Psoas muscle (tissue), 8 donors: ENCODE measurements around the gene KCNJ4. TPM values are rescaled to one million over a fixed set of nuclear protein-coding genes. Genes with fewer than 3 reads are reported as not detected.
"Not testable (repeated sequence)": the region's sequence is repeated elsewhere in the genome, so short reads cannot be mapped to it uniquely, and the experiment has no call there.

Experiments used
- ATAC-seq, 4 donors: fragments of 200-7000 bp; cut with Tn5 transposase; one replicate each; pipeline ENCODE4 v1.9.1; 2020; ENCODE audit warnings: moderate library complexity in 3 of 4, mild to moderate bottlenecking in 2 of 4
- DNase-seq, 2 donors: peaks; one replicate each; pipeline ENCODE4 v3.0.0-alpha.2; 2020
- H3K27ac ChIP-seq: fragments of 200-600 bp; one replicate; pipeline ENCODE4 v1.8.0; 2022
- H3K27me3 ChIP-seq, 3 donors: fragments of 200-600 bp in 1 of 3; one replicate each; pipeline versions ENCODE4 v1.6.1 to v1.8.0; 2013 to 2022; ENCODE audit warnings: low read length in 2 of 3, mild to moderate bottlenecking in 2 of 3, moderate library complexity in 1 of 3; ENCODE audit not compliant: insufficient read depth in 3 of 3
- H3K36me3 ChIP-seq, 2 donors: fragments of 200-600 bp in 1 of 2; one replicate each; pipeline versions ENCODE4 v1.6.1 to v1.8.0; 2013 to 2022; ENCODE audit warnings: low read depth in 1 of 2, mild to moderate bottlenecking in 1 of 2, moderate library complexity in 1 of 2; ENCODE audit not compliant: insufficient read depth in 1 of 2
- H3K4me1 ChIP-seq: fragments of 200-600 bp; one replicate; pipeline ENCODE4 v1.8.0; 2022
- H3K4me3 ChIP-seq: fragments of 200-600 bp; one replicate; pipeline ENCODE4 v1.8.0; 2022; ENCODE audit warnings: mild to moderate bottlenecking
- H3K9me3 ChIP-seq: fragments of 200-600 bp; one replicate; pipeline ENCODE4 v1.8.0; 2022
- CTCF ChIP-seq: fragments of 200-600 bp; IDR thresholded peaks from one replicate; pipeline ENCODE4 v1.8.0; 2022; ENCODE audit warnings: antibody characterized with exemption
- WGBS, 3 donors: extraction: QIAGEN DNeasy Blood & Tissue Kit; methylation state at CpG; one replicate each; pipeline versions ENCODE4 v1.1.6 to v1.1.7; 2013; 5-methylcytosine and 5-hydroxymethylcytosine counted together
- intact Hi-C, 2 donors: fragments of 100-400 bp; cut with DNase I; formaldehyde crosslinking; loops; one replicate each; pipeline versions ENCODE4 v1.11.0 to v1.14.2; 2022
- polyA plus RNA-seq, 3 donors: library from polyadenylated mRNA; stranded (reverse); fragments of 200-250 nt; gene quantifications; one replicate each; pipeline ENCODE4 v1.2.3, GENCODE V29; 2013
- total RNA-seq, 4 donors: library from RNA; stranded (reverse); fragmentation: NEBNext Ultra II Directional in 2 of 4; extraction: Animal tissue kit (Norgen Biotek cat#: 25700) in 2 of 4; gene quantifications; one replicate each; pipeline versions ENCODE4 v1.2.1 to v1.2.4, GENCODE V29; 2021 to 2023
- donor health status: healthy with polysubstance abuse.
- donor health status: DM: no; HTN: no; CAD: no; lungs with moderate emphysema.
- donor health status: Bipolar disorder and iron deficiency.
- donor health status: healthy.
- donor health status: DM: yes; HTN: yes; CAD: no.
- donor health status: DM: no; HTN: no; CAD: no.
- donor health status: DM: no; HTN: no; CAD: no.
- donor health status: DM: yes; HTN: yes; CAD: no.

The KCNJ4 gene
- total and polyA plus RNA-seq, 7 donors, result 0.01 TPM; not detected in 6

- peak in 1 of 2 donors; percentile 45 for DNase-seq
- 88 to 100% (median 96%) methylated on average over 7 of the region's 7 CpGs for WGBS, 3 donors
- Histone ChIP-seq H3K4me1 (peaks cover 14% of the 10 kb centered on the region), H3K27ac (no peak overlapping the region), H3K4me3 (no peak overlapping the region), H3K36me3 (no peaks in the 10 kb centered on the region), H3K9me3 (no peaks in the 10 kb centered on the region), H3K27me3 (no peaks in the 10 kb centered on the region)
- no peak for TF ChIP-seq CTCF
- no peak for ATAC-seq
- intact Hi-C loops, result loop anchor here (5.0 to 10.0 kb wide), 3 partner anchors 43 to 161 kb away; partner anchors contain the start of genes DMC1 (in 2 of the 2) and KCNJ4 (in 1 of the 2)
These were observed 41.0 kb downstream of the KCNJ4 start for GRCh38 chr22:38414009-38414395.

GRCh38 chr22:38413085-38414008 is 41.7 kb downstream of the KCNJ4 start:
- Histone ChIP-seq H3K27me3 (no peaks in the 10 kb centered on the region), H3K27ac (no peak overlapping the region), H3K36me3 (no peaks in the 10 kb centered on the region), H3K4me3 (peak overlapping the region; percentile 50), H3K9me3 (no peaks in the 10 kb centered on the region), H3K4me1 (peaks cover 14% of the 10 kb centered on the region)
- intact Hi-C loops, result loop anchor here (5.0 to 10.0 kb wide), 3 partner anchors 44 to 161 kb away; partner anchors contain the start of genes DMC1 (in 2 of the 2) and KCNJ4 (in 1 of the 2)
- peak in 1 of 2 donors; percentile 52 for DNase-seq
- ATAC-seq, result peak; percentile 17 to 69 (median 60)
- WGBS, 3 donors, result 22 to 33% (median 27%) methylated on average over 19 to 20 of the region's 20 CpGs
- TF ChIP-seq CTCF, result no peak

- no peak overlapping the region for H3K27ac ChIP-seq
- DNase-seq, result peak in 1 of 2 donors; percentile 50
These were observed 42.4 kb downstream of the KCNJ4 start for GRCh38 chr22:38412435-38413084.

GRCh38 chr22:38411016-38411415 is 44.0 kb downstream of the KCNJ4 start:
- TF ChIP-seq CTCF, result no peak
- intact Hi-C loops, result loop anchor here (5.0 to 10.0 kb wide), 3 partner anchors 46 to 164 kb away; partner anchors contain the start of genes DMC1 (in 2 of the 2) and KCNJ4 (in 1 of the 2)
- no peaks in the 10 kb centered on the region for H3K27me3 ChIP-seq
- H3K36me3 ChIP-seq, result no peaks in the 10 kb centered on the region
- H3K4me3 ChIP-seq, result no peak overlapping the region
- no peaks in the 10 kb centered on the region for H3K9me3 ChIP-seq
- H3K4me1 ChIP-seq, result peaks cover 14% of the 10 kb centered on the region
- ATAC-seq (no peak), DNase-seq (no peak)
- WGBS, 3 donors, result 90 to 95% (median 91%) methylated on average over 2 of the region's 2 CpGs
- no peak overlapping the region for H3K27ac ChIP-seq

More at GRCh38 chr22:38412435-38413084, 42.4 kb downstream of the KCNJ4 start:
- intact Hi-C loops, result loop anchor here (5.0 to 10.0 kb wide), 3 partner anchors 45 to 162 kb away; partner anchors contain the start of genes DMC1 (in 2 of the 2) and KCNJ4 (in 1 of the 2)
- Histone ChIP-seq H3K9me3 (no peaks in the 10 kb centered on the region), H3K36me3 (no peaks in the 10 kb centered on the region), H3K4me3 (peak overlapping the region; percentile 50), H3K4me1 (peaks cover 14% of the 10 kb centered on the region), H3K27me3 (no peaks in the 10 kb centered on the region)
- ATAC-seq, result peak; percentile 48 to 74 (median 58)
- TF ChIP-seq CTCF, result peak; percentile 64
- 9 to 13% (median 11%) methylated on average over 45 of the region's 45 CpGs for WGBS, 3 donors

- peaks cover 14% of the 10 kb centered on the region for H3K4me1 ChIP-seq
- not testable (repeated sequence) for H3K36me3 ChIP-seq, H3K9me3 ChIP-seq, H3K27ac ChIP-seq, H3K27me3 ChIP-seq, ATAC-seq, H3K4me3 ChIP-seq
- DNase-seq, result peak in 1 of 2 donors; percentile 35
- intact Hi-C loops, result loop anchor here (5.0 to 10.0 kb wide), 3 partner anchors 47 to 165 kb away; partner anchors contain the start of genes DMC1 (in 2 of the 2) and KCNJ4 (in 1 of the 2)
- 93 to 95% (median 95%) methylated on average over 29 to 35 of the region's 35 CpGs for WGBS, 3 donors
These were observed 45.1 kb downstream of the KCNJ4 start for GRCh38 chr22:38409916-38410315.
